NCI-H748 (cell line): Measurements from ENCODE around the gene OXT.
A peak's percentile ranks its signal among the peaks of the same experiment; 100 is the strongest.
"Not testable (repeated sequence)": the region's sequence is repeated elsewhere in the genome, so short reads cannot be mapped to it uniquely, and the experiment has no call there.

Source experiments
- DNase-seq: peaks from one replicate; lab custom pipeline; 2025; ENCODE audit not compliant: unreplicated experiment; lab: John Stamatoyannopoulos, UW

OXT gene

DNA sequence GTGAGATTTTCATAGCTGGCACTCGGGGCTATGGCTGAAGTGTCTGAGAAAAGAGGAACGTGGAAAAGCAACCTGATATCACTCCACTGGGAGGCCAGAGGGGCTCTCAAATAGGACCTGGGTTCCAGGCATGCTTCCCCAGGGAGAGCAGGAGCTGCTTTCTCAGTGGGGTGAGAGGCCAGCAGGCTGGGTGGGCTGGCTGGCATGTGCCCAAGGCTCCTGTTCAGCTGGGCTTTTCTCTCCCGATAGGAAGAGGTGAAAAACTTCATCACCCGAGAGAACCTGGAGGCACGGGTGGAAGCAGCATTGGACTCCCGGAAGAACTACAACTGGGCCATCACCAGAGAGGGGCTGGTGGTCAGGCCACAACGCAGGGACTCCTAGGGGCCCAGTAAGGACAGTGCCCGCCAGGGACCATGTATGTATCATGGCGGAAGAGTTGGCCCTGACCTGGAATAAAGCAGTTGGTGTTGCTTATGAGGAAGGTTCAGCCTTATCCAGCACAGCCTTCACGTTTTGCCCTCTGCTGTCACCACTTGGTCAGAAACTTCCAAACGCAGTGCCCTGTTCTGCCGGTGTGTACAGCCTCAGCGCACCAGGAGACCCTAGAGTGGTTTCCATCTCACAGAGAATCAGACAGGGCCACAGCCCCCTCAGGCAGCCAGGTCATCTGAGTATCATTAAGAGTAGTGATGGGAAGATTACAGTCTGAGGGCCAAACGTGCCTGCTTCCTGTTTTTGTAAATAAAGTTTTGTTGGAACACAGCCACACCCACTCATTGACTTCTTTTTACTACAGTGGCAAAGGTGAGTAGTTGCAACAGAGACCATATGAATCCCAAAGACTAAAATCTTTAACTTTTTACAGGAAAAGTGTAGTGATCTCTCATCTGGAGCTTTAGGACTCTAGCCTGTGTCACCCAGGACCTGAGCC is 23.7 kb upstream of the OXT start:
- no peak for DNase-seq

DNA sequence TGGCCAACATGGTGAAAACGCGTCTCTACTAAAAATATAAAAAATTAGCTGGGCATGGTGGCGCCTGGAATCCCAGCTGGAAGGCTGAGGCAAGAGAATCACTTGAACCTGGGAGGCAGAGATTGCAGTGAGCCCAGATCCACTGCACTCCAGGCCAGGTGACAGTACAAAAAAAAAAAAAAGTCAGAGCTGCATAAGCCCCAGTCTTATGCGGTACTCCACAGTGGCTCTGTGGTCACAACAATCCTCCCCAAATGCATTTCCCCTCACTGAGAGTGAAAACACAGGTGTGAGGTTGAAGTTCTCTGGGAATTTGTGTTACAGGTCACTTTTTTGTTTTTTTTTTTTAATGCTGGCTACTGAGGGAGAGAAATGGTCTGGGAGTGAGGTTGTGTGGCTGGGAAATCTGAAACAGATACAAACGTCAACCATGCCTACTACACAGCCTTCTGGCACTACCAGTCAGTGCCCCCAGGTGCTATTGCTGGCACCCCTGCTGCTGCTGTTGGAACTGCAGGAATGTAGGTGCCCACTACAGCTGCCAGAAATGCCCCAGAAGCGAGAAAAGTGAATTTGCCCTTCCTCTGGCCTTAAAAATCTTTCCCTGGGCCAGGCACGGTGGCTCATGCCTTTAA is 19.9 kb upstream of the OXT start:
- DNase-seq = no peak

DNA sequence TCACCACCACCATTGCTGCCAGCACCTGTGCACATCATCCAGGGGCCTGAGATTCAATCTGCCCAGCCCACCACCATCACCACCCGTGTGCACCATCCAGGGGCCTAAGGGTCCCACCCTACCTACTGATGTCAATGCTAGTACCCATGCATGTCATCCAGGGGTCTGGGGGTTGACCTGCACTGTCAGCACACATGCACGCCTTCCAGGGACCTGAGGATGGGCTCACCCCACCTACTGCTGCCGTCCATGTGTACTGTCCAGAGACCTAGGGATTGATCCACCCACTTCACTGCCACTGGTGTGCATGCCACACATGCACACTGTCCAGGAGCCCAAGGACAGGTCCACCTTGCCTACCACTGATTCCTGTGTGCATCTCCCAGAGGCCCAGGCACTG is 11.9 kb upstream of the OXT start:
- no peak for DNase-seq

DNA sequence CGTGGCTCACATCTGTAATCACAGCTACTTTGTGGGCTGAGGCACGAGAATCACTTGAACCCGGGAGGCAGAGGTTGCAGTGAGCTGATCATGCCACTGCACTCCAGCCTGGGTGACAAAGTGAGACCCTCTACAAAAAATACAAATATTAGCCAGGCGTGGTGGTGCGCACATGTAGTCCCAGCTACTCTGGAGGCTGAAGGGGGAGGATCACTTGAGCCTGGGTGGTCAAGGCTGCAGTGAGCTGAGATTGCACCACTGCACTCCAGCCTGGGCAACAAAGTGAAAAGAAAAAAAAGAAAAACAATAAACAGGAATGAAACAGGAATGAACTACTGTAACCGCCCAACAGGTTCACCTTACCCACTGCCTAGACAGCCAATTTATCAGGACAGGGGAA is 7.3 kb upstream of the OXT start:
- not testable (repeated sequence) for DNase-seq

DNA sequence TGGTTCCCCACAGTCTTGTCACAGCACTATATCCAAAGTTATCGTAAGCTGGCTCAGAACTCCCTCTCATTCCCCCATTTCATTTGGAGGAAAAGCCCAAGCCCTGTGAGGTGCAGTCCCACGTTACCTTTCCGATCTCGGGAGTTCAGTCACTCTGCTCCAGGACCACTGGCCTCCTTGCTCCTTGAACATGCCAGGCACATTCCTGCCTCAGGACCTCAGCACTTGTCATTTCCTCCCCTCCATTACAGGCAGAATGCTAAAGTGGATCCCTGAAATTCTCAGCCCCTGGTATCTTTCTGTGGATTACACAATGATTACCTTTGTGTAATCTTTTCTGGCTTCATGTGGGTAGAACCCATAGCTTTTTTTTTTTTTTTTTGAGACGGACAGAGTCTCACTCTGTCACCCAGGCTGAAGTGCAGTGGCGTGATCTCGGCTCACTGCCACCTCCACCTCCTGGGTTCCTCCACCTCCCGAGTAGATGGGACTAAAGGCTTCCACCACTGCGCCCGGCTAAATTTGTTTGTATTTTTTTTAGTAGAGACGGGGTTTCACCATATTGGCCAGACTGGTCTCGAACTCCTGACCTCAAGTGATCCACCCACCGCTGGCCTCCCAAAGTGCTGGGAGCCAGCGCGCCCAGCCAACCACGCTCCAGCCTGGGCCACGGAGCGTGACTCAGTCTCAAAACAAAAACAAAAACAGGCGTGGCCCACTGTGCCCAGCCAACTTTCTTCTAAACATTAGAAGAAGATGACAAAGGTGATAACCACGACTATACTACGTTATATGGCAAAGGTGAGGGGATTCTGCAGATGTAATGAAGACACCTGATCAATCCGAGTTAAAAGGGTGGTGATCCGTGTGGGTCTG is 4.0 kb upstream of the OXT start:
- DNase-seq = no peak

DNA sequence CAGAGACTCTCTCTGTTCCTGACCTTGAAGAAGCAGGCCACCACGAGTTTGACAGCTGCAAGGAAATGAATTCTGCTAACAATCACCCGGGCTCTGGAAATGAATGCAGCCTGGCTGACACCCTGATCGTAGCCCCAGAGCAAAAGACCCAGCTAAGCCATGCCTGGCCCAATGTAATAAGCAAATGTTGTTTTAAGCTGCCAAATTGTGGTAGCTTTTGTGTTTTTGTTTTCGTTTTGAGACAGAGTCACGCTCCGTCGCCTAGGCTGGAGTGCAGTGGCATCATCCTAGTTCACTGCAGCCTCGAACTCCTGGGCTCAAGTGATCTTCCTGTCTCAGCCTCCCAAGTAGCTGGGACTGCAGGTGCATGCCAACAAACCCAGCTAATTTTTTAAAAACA is 3.3 kb upstream of the OXT start:
- DNase-seq = no peak

DNA sequence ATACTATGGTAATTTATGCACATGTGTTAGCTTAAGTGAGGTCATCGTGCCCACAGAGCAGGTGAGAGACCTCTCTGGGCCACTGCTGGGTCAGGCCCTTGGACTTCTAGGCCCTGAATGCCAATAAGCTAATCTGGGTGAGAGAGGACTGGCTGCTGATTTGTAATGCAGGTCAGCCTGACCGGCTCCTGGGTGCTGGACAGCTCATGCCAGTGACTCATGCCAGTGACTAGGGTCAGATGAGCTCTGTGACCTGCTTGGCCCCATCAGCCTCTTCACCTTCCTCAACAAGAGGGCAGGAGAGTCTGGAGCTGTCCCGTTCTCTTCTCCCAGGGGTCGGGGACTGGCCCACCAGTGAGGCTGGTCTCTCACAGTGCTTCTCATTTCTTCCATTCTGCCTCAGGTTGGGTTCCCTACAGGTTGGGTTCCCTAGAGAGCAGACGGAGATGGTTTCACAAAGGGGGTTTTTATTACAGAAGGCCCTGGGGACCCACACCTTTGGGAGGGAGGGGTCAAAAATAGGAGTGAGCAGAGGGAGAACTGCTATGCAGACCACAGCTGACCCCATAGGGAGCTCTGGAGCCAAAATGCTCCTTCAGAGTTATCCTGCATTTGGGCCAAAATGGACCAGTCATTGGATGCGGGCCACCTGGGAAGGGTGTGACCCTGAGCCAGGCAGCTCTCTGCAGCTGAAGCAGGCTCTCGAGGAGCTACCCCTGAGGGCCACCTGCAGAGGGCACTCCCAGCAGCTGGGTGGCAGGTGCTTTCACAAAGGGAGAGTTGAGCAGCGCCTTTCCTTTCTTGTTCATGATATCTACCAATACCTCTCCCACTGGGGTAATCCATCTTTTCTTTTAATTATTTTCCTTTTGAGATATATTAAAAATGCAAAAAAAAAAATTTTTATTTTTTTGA is 2.2 kb upstream of the OXT start:
- peak; percentile 71 for DNase-seq

DNA sequence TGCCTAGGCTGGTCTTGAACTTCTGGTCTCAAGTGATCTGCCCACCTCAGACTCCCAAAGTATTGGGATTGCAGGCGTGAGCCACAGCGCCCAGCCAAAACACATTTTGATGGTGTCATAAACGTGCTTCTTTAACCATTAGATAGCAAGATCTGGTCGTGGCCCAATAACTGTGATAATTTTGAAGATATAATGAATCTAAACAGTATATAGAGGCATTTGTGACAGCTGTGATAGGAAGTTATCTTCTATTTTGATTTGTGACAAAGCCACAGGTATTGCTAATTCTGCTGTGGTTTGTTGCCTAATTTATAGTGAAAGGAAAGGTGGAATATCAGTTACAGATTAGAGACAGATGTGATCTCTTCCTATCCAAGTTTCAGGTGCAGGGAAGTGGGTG is 695 bp upstream of the OXT start:
- DNase-seq = no peak

DNA sequence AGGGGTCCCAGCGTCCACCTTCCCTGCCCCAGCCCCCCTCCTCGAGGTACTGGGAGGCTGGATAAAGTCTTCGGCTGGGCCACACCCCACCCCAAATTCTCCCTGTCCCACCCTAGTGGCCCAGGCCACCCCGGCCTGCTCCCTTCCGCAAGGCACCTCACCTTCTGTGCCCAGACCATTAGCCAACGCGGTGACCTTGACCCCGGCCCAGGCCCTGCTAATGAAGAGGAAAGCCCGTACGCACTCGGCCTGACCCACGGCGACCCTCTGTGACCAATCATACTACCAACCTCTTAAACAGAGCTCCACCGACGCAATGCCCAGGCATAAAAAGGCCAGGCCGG is 182 bp upstream of the OXT start:
- DNase-seq = no peak

DNA sequence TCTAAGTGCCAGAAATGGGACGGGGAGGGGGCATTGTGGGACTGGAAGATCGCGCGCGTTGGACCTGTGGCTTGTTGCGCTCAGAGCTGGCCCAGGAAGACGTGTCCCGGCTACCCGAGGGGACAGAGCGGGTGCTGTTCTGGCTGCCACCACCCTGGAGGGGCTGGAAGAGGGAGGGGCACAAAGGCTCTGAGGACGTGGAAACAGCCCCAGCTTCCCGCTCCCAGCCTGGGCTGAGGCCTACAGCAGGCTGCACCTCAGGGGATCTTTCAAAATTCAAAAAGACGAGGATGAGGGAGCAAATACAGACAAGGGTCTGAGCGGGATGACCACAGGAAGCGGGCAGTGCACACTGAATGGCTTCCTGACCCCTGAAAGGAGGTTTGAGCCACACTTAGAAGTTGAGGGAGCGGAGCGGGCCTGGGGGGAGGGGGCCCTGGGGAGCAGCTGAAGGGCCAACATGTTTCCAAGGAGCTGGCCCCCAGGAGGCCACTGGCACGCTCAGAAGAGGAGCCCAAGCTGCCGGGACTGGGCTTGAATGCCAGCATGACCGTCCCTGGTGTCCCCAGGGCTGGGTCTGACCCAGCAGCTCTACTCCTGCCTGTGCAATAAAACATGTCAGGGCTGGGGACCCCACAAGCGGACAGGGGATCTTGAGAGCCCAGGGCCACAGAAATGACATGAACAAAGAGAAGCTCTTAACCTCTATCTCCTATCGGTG is 1.3 kb downstream of the OXT start:
- no peak for DNase-seq

DNA sequence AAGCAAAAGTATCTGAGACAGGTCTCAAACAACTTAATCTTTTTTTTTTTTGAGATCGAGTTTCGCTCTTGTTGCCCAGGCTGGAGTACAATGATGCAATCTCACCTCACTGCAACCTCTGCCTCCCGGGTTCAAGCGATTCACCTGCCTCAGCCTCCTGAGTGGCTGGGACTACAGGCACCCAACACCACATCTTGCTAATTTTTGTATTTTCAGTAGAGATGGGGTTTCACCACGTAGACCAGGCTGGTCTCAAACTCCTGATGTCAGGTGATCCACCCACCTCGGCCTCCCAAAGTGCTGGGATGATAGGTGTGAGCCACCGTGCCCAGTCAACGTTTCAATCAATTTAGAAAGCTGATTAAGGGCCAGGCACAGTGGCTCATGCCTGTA is 1.8 kb downstream of the OXT start:
- DNase-seq = not testable (repeated sequence)

DNA sequence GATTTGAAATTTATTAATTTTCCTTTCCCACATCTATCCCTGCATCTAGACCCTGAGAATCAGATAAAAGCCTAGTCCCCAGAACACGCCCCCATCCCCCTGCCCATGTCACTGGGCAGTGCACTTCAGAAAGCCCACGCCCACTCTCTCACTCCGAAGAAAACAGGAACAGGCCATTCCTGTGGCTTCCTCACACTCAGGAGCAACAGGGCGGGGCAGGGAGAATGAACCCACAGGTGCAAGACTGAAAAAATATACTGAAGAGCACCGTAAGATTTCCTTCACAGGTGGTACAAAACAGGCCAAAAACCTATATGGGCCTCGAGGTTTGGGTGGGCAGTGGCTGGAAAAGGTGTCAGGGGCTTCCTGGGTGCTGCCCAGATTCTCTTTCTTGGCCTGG is 3.4 kb downstream of the OXT start:
- DNase-seq = peak; percentile 28

DNA sequence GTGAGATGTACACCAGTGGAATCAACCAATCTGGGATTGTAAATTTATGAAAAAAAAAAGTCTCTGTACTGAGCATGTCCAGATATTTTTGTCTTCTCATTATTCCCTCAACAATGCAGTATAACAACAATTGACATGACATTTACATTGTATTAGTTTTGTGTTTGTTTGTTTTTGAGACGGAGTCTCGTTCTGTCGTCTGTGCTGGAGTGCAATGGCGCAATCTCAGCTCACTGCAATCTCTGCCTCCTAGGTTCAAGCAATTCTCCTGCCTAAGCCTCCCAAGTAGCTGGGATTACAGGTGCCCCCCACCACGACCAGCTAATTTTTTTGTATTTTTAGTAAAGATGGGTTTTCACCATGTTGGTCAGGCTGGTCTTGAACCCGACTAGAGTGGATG is 3.9 kb downstream of the OXT start:
- not testable (repeated sequence) for DNase-seq

DNA sequence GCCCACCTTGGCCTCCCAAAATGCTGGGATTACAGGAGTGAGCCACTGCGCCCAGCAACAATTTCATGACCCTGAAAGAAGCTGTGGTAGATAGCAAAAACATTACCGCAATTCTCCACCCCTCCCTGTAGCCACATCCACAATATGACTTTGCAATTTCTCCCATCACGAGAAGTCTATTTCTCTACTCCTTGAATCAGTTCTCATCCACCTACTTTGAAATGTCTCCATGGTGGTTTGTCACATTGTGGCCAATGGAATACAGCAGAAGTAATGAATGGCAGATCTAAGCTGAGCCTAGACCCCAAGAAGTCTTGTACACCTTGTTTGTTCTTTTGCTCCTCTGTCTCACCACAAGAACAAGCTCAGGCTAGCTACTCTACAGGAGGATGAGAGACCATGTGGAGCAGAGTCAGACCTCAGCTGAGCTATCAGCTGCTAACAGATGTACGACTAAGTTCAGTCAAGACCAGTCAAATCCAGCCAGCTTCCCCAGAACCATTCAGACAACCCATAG is 6.3 kb downstream of the OXT start:
- no peak for DNase-seq

DNA sequence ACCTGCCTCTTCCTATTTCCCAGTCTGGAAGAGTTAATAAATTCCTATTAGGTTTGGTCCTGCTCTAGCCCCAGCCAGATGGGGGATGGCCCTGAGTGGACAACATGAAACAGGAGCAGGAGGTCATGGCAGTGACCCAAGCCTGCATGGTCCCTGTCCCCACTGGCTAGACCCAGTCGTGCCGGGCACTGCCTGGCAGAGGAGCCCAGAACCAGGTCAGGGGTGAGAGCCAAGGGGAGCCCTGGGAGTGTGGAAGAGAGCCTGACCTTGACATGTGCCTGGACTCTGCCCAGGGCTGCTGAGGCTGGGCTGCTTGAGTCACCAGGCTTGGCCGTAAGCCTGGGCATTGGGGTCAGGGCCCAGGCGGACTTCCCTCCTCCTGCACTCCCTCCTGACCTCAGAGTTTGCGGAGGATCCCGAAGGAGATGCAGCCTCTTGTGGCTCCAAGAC is 9.5 kb downstream of the OXT start:
- DNase-seq = no peak

DNA sequence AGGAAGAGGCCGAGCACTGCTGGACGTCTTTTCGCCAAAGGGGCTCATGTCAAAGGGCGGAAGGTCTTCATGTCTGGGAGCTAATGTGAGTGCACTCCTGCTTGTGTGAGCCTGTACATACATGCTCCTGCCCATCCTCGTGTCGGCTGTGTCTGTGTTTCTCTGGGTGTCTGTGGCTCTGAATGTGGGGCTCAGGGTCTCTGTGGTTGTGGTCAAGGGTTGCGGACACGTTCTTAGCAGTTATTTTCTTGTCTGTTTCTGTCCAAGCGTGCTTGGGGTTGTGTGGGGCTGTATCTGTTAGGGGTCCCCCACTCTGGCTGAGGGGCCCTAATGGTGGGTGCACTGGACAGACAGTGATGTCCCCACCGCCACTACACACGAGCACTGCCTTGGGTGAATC is 10.2 kb downstream of the OXT start:
- no peak for DNase-seq

DNA sequence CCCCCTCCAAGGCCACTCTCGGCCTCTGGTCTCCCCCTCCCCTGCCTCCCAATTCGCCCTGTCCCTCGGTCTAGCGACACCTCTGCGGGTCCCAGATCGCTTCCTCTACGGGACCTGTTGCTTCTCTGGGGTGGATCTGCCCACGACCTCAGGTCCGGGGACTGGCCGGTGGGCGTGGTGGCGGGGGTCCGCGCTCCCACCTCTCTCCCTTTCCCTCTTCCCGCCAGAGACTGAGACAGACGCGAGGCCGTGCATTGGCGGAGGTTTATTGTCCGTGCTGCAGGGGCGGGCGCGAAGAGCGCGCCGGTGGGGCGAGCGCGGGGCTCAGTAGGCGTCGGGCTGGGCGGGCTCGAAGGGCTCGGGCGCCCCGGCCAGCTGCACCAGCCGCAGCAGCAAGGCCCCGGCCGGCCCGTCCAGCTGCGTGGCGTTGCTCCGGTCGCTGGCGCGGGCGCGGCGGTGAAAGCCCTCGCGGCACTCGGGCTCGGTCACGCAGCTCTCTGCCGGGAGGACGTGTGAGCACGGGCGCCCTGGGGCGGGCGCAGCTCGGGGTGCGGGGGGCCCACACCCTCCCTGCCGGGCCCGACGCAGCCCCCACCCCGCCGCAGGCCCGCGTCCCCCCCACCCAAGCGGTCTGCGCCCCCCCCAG is 11.0 kb downstream of the OXT start:
- DNase-seq = peak; percentile 64

DNA sequence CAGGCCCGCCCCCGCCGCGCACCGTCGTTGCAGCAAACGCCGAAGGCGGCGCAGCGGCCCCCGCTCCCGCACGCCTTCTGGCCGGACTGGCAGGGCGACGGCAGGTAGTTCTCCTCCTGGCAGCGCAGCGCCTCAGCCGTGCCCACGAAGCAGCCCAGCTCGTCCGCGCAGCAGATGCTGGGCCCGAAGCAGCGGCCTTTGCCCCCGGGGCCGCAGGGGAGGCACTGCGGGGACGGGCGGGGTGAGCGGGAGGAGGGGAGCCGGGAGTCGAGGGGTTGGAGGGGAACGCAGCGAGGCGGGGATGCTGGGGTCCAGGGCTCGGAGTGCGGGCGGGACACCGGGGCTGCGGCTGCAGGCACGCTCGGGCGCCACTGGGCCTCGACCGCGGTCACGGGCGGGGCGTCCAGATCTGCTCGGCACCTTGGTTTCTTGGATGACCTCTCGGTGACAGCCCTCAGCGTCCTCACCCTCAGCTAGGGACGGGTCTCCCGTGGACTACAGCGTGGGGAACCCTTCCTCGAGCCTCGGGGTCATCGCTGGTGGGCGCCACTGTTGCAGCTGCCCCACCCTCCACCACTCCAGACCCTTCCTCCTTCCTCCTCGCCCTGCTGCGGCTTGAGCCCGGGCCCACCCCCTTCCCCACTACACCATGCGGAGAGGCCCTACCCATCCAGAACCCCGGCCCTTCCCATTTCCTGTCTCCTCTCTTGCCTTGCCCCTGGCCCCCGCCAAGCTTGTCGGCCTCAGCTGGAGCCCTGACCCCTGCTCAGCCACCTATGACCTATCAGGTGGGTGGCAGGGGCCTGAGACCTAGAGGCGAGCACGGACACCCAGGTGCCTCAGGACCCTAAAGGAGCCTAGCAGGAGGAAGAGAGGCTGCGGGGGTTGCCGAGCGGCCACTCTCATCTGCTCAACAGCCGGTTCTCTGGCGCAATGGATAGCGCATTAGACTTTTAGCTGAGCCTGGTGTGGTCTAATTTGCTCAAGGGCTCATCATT is 11.8 kb downstream of the OXT start:
- DNase-seq = peak; percentile 52
